ENCODE data around the gene KPNA1. TPM values are rescaled to one million over a fixed set of nuclear protein-coding genes. Genes with fewer than 3 reads are reported as not detected.
A peak's percentile ranks its signal among the peaks of the same experiment; 100 is the strongest.

Gene KPNA1
- total and polyA plus RNA-seq, 2 experiments from 2014 or later, result 19.8 to 30.1 TPM

DNA sequence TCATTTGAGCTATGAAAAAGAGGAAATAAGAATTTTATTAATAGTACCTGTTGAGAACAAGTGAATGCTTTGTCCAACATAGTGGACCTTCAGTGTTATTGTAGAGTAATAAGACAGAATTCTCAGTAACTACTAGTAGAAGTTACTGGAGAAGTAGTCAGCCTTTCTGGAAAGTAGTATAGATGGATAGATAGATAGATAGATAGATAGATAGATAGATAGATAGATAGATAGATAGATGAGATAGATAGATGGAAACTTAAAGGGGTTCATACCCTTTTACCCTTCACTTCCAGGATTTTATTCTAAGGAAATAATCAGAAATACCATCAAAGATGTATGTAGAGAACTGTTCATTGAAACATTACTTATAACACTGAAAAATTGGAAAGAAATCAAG, 125.5 kb downstream of the KPNA1 start (continued):
- TF ChIP-seq, protein P1, sequence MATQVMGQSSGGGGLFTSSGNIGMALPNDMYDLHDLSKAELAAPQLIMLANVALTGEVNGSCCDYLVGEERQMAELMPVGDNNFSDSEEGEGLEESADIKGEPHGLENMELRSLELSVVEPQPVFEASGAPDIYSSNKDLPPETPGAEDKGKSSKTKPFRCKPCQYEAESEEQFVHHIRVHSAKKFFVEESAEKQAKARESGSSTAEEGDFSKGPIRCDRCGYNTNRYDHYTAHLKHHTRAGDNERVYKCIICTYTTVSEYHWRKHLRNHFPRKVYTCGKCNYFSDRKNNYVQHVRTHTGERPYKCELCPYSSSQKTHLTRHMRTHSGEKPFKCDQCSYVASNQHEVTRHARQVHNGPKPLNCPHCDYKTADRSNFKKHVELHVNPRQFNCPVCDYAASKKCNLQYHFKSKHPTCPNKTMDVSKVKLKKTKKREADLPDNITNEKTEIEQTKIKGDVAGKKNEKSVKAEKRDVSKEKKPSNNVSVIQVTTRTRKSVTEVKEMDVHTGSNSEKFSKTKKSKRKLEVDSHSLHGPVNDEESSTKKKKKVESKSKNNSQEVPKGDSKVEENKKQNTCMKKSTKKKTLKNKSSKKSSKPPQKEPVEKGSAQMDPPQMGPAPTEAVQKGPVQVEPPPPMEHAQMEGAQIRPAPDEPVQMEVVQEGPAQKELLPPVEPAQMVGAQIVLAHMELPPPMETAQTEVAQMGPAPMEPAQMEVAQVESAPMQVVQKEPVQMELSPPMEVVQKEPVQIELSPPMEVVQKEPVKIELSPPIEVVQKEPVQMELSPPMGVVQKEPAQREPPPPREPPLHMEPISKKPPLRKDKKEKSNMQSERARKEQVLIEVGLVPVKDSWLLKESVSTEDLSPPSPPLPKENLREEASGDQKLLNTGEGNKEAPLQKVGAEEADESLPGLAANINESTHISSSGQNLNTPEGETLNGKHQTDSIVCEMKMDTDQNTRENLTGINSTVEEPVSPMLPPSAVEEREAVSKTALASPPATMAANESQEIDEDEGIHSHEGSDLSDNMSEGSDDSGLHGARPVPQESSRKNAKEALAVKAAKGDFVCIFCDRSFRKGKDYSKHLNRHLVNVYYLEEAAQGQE (IDR thresholded peaks at IDR 0.05; ENCODE audit: unreplicated experiment), result no peak
- no peak for TF ChIP-seq ZNF331 (CRISPR knock-in tag; IDR thresholded peaks at IDR 0.05; ENCODE audit: low read depth)
- no peak for TF ChIP-seq CREB1 (CRISPR knock-in tag; IDR thresholded peaks at IDR 0.05; ENCODE audit: low read depth)
- TF ChIP-seq CTCF (conservative IDR thresholded peaks at IDR 0.05; ENCODE audit: low read depth in 2 of 2), result no peak
- TF ChIP-seq POLR2AphosphoS5 (IDR thresholded peaks at IDR 0.05; ENCODE audit: low read depth), result no peak
- TF ChIP-seq ZNF114 (CRISPR knock-in tag; IDR thresholded peaks at IDR 0.05), result no peak
- TF ChIP-seq JUNB (IDR thresholded peaks at IDR 0.05; ENCODE audit: unreplicated experiment), result no peak
- no peak for TF ChIP-seq NANOG (IDR thresholded peaks at IDR 0.05; ENCODE audit: borderline replicate concordance)
- TF ChIP-seq EZH2phosphoT487 (IDR thresholded peaks at IDR 0.05; ENCODE audit: unreplicated experiment), result no peak
- no peak for TF ChIP-seq ETS1 (IDR thresholded peaks at IDR 0.05)

DNA sequence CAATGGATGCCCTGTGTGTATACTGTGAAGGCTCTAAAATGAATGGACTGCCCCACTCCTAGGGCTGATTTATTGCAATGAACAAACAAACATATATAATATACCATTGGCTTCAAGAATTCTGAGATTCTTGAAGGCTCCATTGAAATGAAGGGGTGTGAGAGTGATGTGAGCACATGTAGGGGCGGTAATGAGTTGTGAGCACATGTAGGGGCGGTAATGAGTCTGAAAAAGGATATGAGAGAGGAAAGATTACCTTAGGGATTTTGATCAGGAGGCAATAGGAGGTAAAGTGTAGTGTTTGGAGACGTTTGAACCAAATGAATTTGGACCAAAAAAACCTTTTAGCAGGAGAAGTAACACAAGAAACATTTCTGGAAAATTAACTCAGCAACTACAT, 127.0 kb downstream of the KPNA1 start:
- no peak for ATAC-seq
- no peaks in the 10 kb centered on the region for H3K36me3 Mint-ChIP-seq (ENCODE audit: low read depth)

More for the DNA sequence above, 127.0 kb downstream of the KPNA1 start:
- no peaks in the 10 kb centered on the region for H3K9me2 ChIP-seq (ENCODE audit: insufficient read depth)
- H3K79me2 ChIP-seq (replicated peaks; ENCODE audit: insufficient read depth), result peaks cover 20% of the 10 kb centered on the region
- no peaks in the 10 kb centered on the region for H3K27me3 ChIP-seq (ENCODE audit: insufficient read depth)
- TF ChIP-seq CTCF (conservative IDR thresholded peaks at IDR 0.05; ENCODE audit: low read depth in 2 of 2) (peak; percentile 26 to 30), JUNB (IDR thresholded peaks at IDR 0.05; ENCODE audit: unreplicated experiment) (no peak)
- no peak overlapping the region for H3K27ac ChIP-seq (ENCODE audit: low read depth)
- no peaks in the 10 kb centered on the region for H4K20me1 ChIP-seq (replicated peaks; ENCODE audit: insufficient read depth)
- no peak overlapping the region for H3K4me3 Mint-ChIP-seq
- peaks cover 1% of the 10 kb centered on the region for H3K27me3 Mint-ChIP-seq (ENCODE audit: insufficient read depth, low read depth, poor library complexity)
- peaks cover 13% of the 10 kb centered on the region for H3K4me1 ChIP-seq (ENCODE audit: insufficient read depth)
- peak; percentile 51 for DNase-seq (ENCODE audit: low spot score)
- H2AFZ ChIP-seq, result no peak overlapping the region
- no peak overlapping the region for H3K4me2 ChIP-seq
- H3K4me3 ChIP-seq, result no peak overlapping the region
- no peak overlapping the region for H3K27ac Mint-ChIP-seq
- no peaks in the 10 kb centered on the region for H3K9me3 Mint-ChIP-seq
- H3K36me3 ChIP-seq (ENCODE audit: insufficient read depth), result no peaks in the 10 kb centered on the region
- no peaks in the 10 kb centered on the region for H3F3A ChIP-seq (replicated peaks; ENCODE audit: low read depth)
- H3K4me1 Mint-ChIP-seq, result peaks cover 8% of the 10 kb centered on the region; the same call in 2 of the 3 replicates

Measured in GM23338 (cell line).